SJCRH30 (cell line): Measurements from ENCODE around the gene AHNAK. TPM values are rescaled to one million over a fixed set of nuclear protein-coding genes. Genes with fewer than 3 reads are reported as not detected.

Source experiments
- DNase-seq, 2 experiments: peaks; one replicate each; pipeline ENCODE4 v3.0.0-alpha.2; 2015 to 2020
- H3K27ac ChIP-seq: fragments of 250-450 bp; sonication (Bioruptor Pico); 2 replicates; pipeline ENCODE4 v1.5.1; 2020; ENCODE audit warnings: mild to moderate bottlenecking, moderate library complexity
- H3K27me3 ChIP-seq: fragments of 250-450 bp; sonication (Bioruptor Pico); 2 replicates; pipeline ENCODE4 v1.5.1; 2020; ENCODE audit warnings: mild to moderate bottlenecking, moderate library complexity
- H3K36me3 ChIP-seq: fragments of 250-450 bp; sonication (Bioruptor Pico); 2 replicates; pipeline ENCODE4 v1.5.1; 2020; ENCODE audit warnings: mild to moderate bottlenecking, moderate library complexity
- H3K4me1 ChIP-seq: fragments of 250-450 bp; sonication (Bioruptor Pico); 2 replicates; pipeline ENCODE4 v1.5.1; 2020; ENCODE audit warnings: mild to moderate bottlenecking, moderate library complexity
- H3K4me3 ChIP-seq: fragments of 250-450 bp; sonication (Bioruptor Pico); 2 replicates; pipeline ENCODE4 v1.5.1; 2020; ENCODE audit warnings: mild to moderate bottlenecking, moderate library complexity
- H3K9me3 ChIP-seq: fragments of 250-450 bp; sonication (Bioruptor Pico); replicated peaks from 2 replicates; pipeline ENCODE4 v1.5.1; 2020; ENCODE audit warnings: mild to moderate bottlenecking, moderate library complexity
- total RNA-seq: library from RNA; depleted of rRNA; stranded (reverse); fragments of >200 nt; shearing (Covaris generic); gene quantifications from 2 replicates; pipeline ENCODE4 v1.2.3, GENCODE V29; 2014

The AHNAK gene
- total RNA-seq, 1 experiment from 2014 or later, result 10.3 TPM

- no peaks in the 10 kb centered on the region for H3K27me3 ChIP-seq
- no peaks in the 10 kb centered on the region for H3K4me1 ChIP-seq
- H3K9me3 ChIP-seq, result no peaks in the 10 kb centered on the region
- H3K36me3 ChIP-seq, result no peaks in the 10 kb centered on the region
- no peak overlapping the region for H3K27ac ChIP-seq
- H3K4me3 ChIP-seq, result no peak overlapping the region
- DNase-seq, result no peak
Observed at GRCh38 chr11:62492586-62492985, 54.0 kb downstream of the AHNAK start.

GRCh38 chr11:62491571-62492329 lies 54.9 kb downstream of the AHNAK start:
- H3K36me3 ChIP-seq, result no peaks in the 10 kb centered on the region
- H3K4me3 ChIP-seq, result no peak overlapping the region
- DNase-seq, result no peak
- no peaks in the 10 kb centered on the region for H3K27me3 ChIP-seq
- no peak overlapping the region for H3K27ac ChIP-seq
- H3K4me1 ChIP-seq, result no peaks in the 10 kb centered on the region
- H3K9me3 ChIP-seq, result no peaks in the 10 kb centered on the region

- Histone ChIP-seq H3K27ac (no peak overlapping the region), H3K36me3 (no peaks in the 10 kb centered on the region), H3K27me3 (no peaks in the 10 kb centered on the region), H3K4me3 (no peak overlapping the region), H3K4me1 (no peaks in the 10 kb centered on the region), H3K9me3 (no peaks in the 10 kb centered on the region)
- no peak for DNase-seq
Observed at GRCh38 chr11:62489204-62489603, 57.4 kb downstream of the AHNAK start.

- no peak for DNase-seq
- no peaks in the 10 kb centered on the region for H3K4me1 ChIP-seq
- no peak overlapping the region for H3K4me3 ChIP-seq
- H3K9me3 ChIP-seq, result no peaks in the 10 kb centered on the region
- no peaks in the 10 kb centered on the region for H3K36me3 ChIP-seq
- no peaks in the 10 kb centered on the region for H3K27me3 ChIP-seq
- no peak overlapping the region for H3K27ac ChIP-seq
Observed at GRCh38 chr11:62487738-62488551, 58.7 kb downstream of the AHNAK start.

DNA sequence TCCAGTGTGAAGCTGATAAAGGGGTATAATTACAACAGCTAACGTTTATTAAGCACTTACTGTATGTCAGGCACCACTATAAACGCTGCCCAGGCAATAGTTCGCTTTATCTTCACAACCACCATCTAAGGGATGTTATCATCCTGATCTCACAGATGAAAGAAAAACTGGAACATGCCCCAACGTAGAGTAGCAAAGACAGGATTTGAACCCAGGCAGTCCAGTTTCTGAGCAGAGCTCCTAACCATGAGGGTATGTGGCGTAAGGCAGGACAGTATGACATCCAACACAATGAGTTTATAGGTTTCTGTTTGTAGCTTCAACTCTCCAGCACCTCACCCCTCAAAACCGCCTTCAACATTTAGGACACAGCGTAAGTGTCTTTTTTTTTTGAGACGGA lies 59.5 kb downstream of the AHNAK start:
- Histone ChIP-seq H3K27ac (no peak overlapping the region), H3K4me3 (no peak overlapping the region), H3K9me3 (no peaks in the 10 kb centered on the region), H3K4me1 (no peaks in the 10 kb centered on the region), H3K27me3 (no peaks in the 10 kb centered on the region), H3K36me3 (no peaks in the 10 kb centered on the region)
- no peak for DNase-seq

- Histone ChIP-seq H3K4me3 (no peak overlapping the region), H3K27ac (no peak overlapping the region), H3K27me3 (no peaks in the 10 kb centered on the region), H3K36me3 (no peaks in the 10 kb centered on the region), H3K4me1 (no peaks in the 10 kb centered on the region), H3K9me3 (no peaks in the 10 kb centered on the region)
- DNase-seq, result no peak
Observed at GRCh38 chr11:62484352-62484751, 62.3 kb downstream of the AHNAK start.

DNA sequence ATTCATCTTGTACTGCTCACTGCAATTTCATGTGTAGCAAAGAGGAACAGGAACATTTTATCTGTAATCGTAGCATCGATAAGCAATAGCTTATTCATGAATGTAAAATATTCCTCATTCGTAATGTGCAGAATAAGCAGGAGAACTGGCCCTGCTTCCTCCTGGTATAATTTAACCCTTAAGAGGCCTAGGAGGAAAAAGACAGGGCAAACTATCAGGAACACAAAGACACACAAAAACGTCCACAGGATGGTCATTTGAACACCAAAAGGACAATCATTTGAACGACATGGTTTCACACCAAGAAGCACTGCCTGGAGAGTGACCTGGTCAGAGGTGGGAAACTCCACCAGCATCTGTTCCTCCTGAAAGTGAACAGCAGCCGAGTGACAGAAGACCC lies 63.9 kb downstream of the AHNAK start:
- Histone ChIP-seq H3K27ac (no peak overlapping the region), H3K36me3 (no peaks in the 10 kb centered on the region), H3K4me1 (no peaks in the 10 kb centered on the region), H3K9me3 (no peaks in the 10 kb centered on the region), H3K27me3 (no peaks in the 10 kb centered on the region), H3K4me3 (no peak overlapping the region)
- no peak for DNase-seq

DNA sequence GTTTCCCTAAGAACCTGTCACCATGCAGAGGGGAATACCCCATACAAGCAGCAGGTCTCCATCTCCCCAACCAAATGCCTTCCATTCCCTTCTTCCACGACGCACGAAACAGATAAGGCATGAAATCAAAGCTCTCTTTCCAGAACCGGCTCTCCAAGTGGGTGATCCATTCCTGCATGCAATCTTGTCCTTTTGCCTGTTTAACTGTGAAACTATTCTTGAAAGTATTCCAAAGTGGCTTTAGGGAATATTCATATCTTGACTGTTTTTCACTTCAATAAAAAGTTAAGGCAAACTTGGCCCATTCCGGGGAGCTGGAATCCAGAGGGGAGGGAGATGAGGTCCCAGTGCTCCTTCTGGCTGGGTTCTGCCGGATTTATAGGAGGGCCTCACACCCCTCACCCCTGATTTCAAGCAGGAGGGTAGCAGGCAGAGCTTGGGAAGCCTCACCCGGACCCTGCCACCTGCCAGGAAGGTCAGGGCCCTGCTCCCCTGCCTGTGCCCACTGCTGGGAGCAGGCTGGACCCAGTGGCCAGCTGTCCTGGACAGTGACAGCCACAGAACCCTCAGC lies 66.9 kb downstream of the AHNAK start:
- Histone ChIP-seq H3K9me3 (no peaks in the 10 kb centered on the region), H3K36me3 (no peaks in the 10 kb centered on the region), H3K27me3 (no peaks in the 10 kb centered on the region), H3K4me3 (no peak overlapping the region), H3K4me1 (no peaks in the 10 kb centered on the region), H3K27ac (no peak overlapping the region)
- DNase-seq, result no peak

DNA sequence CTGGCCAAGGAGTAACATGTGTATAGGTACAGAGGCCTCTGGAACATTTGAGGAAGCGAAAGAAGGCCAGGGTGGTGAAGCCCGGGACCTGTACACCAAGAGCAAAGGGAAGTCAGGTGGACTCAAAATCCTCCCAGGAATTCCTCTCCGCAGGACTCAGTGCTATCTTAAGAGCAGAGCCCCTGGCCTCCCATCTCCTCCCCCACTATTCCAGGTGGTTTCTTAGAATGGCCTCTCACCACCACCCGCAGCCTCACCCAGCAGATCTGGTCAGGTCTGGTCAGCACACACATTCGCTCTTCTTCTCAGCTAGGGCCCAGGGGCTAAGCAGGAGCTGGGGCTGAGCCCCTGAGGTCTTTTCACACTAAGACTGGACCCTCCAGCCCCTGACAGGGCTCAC lies 68.7 kb downstream of the AHNAK start:
- Histone ChIP-seq H3K4me1 (no peaks in the 10 kb centered on the region), H3K4me3 (no peak overlapping the region), H3K27ac (no peak overlapping the region), H3K9me3 (no peaks in the 10 kb centered on the region), H3K36me3 (no peaks in the 10 kb centered on the region), H3K27me3 (no peaks in the 10 kb centered on the region)
- no peak for DNase-seq

GRCh38 chr11:62472063-62472884 lies 74.3 kb downstream of the AHNAK start:
- DNase-seq, result peak; percentile 69 to 71
- no peaks in the 10 kb centered on the region for H3K36me3 ChIP-seq

GRCh38 chr11:62471603-62472002 lies 75.0 kb downstream of the AHNAK start:
- no peaks in the 10 kb centered on the region for H3K9me3 ChIP-seq
- H3K36me3 ChIP-seq, result no peaks in the 10 kb centered on the region
- H3K4me3 ChIP-seq, result no peak overlapping the region
- no peak overlapping the region for H3K27ac ChIP-seq
- no peak for DNase-seq
- no peaks in the 10 kb centered on the region for H3K27me3 ChIP-seq
- H3K4me1 ChIP-seq, result peaks cover 14% of the 10 kb centered on the region

More at GRCh38 chr11:62472063-62472884, 74.3 kb downstream of the AHNAK start:
- peak overlapping the region; percentile 44 for H3K27ac ChIP-seq
- no peaks in the 10 kb centered on the region for H3K27me3 ChIP-seq
- no peak overlapping the region for H3K4me3 ChIP-seq
- H3K4me1 ChIP-seq, result peaks cover 14% of the 10 kb centered on the region
- H3K9me3 ChIP-seq, result no peaks in the 10 kb centered on the region

DNA sequence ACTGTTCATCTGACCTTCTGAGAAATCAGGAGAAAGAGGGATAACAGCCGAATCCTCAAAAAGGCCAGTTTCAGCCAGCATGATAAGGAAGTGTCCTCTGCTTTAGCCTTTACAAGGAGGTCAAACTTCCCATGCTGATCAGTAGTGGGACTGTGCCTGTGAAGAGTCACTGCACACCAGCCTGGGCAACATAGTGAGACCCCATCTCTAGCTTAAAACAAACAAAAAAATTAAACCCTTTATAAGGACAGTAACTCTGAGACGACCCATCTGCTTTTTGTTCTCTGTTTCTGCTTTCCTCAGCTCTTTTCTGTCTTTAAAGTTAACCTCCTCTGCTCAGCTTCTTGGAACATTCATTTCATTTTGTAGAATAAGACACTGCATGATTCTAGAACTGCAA lies 78.0 kb downstream of the AHNAK start:
- Histone ChIP-seq H3K4me3 (no peak overlapping the region), H3K4me1 (peaks cover 14% of the 10 kb centered on the region), H3K36me3 (no peaks in the 10 kb centered on the region), H3K27ac (no peak overlapping the region), H3K9me3 (no peaks in the 10 kb centered on the region), H3K27me3 (no peaks in the 10 kb centered on the region)
- DNase-seq, result no peak

- H3K4me3 ChIP-seq, result no peak overlapping the region
Observed at GRCh38 chr11:62466444-62466843, 80.2 kb downstream of the AHNAK start.

GRCh38 chr11:62464655-62465054 lies 82.0 kb downstream of the AHNAK start:
- no peaks in the 10 kb centered on the region for H3K36me3 ChIP-seq
- H3K4me3 ChIP-seq, result no peak overlapping the region
- no peak for DNase-seq
- H3K27ac ChIP-seq, result no peak overlapping the region
- 0 out of 2 replicates have a peak, but pooled peaks cover 6% of the 10 kb centered on the region for H3K4me1 ChIP-seq
- H3K27me3 ChIP-seq, result no peaks in the 10 kb centered on the region
- H3K9me3 ChIP-seq, result no peaks in the 10 kb centered on the region

More at GRCh38 chr11:62466444-62466843, 80.2 kb downstream of the AHNAK start:
- Histone ChIP-seq H3K9me3 (no peaks in the 10 kb centered on the region), H3K27ac (no peak overlapping the region), H3K4me1 (peaks cover 8% of the 10 kb centered on the region; the same call in 1 of the 2 replicates), H3K27me3 (no peaks in the 10 kb centered on the region), H3K36me3 (no peaks in the 10 kb centered on the region)
- DNase-seq, result no peak
